HepG2 (cell line): ENCODE results near the gene SCYGR8.

Source experiments
- GMEB1 ChIP-seq: sonication (generic); formaldehyde crosslinking; IDR thresholded peaks from 2 replicates; pipeline ENCODE4 v1.5.1; 2020; ENCODE audit warnings: missing genetic modification reagents, mild to moderate bottlenecking, borderline replicate concordance
- KLF13 ChIP-seq: sonication (generic); formaldehyde crosslinking; IDR thresholded peaks from 2 replicates; pipeline ENCODE4 v1.4.0; 2020; ENCODE audit warnings: mild to moderate bottlenecking, missing genetic modification reagents
- YY1 ChIP-seq: IDR thresholded peaks from 2 replicates; pipeline ENCODE4 v1.6.1; 2011; ENCODE audit warnings: low read length, low read depth, moderate library complexity, mild to moderate bottlenecking; ENCODE audit not compliant: insufficient read depth, insufficient replicate concordance
- ZMYM2 ChIP-seq: sonication (generic); formaldehyde crosslinking; IDR thresholded peaks from 2 replicates; pipeline ENCODE4 v1.8.0; 2022; ENCODE audit warnings: mild to moderate bottlenecking, missing genetic modification reagents

- TF ChIP-seq YY1 (no peak), ZMYM2 (CRISPR knock-in tag) (no peak), KLF13 (no peak), GMEB1 (no peak)
These were observed 48.6 kb upstream of the SCYGR8 start for GRCh38 chr2:227696990-227697679.
